OCI-LY1 (cell line): Measurements from ENCODE around the gene MAGEA11.

Source experiments
- H2AFZ ChIP-seq: fragments of 200-600 bp; sonication (generic), shearing (Covaris generic); 2 replicates; pipeline ENCODE4 v1.6.0; 2014; ENCODE audit warnings: antibody characterized with exemption, mild to moderate bottlenecking, low read length
- H3F3A ChIP-seq: fragments of 200-600 bp; sonication (generic), shearing (Covaris generic); 2 replicates; pipeline ENCODE4 v1.6.0; 2014; ENCODE audit warnings: mild to moderate bottlenecking, antibody characterized with exemption, low read length, moderate library complexity; ENCODE audit not compliant: insufficient read depth
- H3K27ac ChIP-seq: fragments of 200-600 bp; sonication (generic); 2 replicates; pipeline ENCODE4 v1.5.1; 2014; ENCODE audit warnings: low read length, mixed run types, mild to moderate bottlenecking, low read depth; ENCODE audit not compliant: poor library complexity, severe bottlenecking
- H3K27me3 ChIP-seq: fragments of 200-600 bp; sonication (generic); 2 replicates; pipeline ENCODE4 v1.6.0; 2014; ENCODE audit warnings: antibody characterized with exemption, mild to moderate bottlenecking, low read length, moderate library complexity; ENCODE audit not compliant: insufficient read depth
- H3K36me3 ChIP-seq: fragments of 200-600 bp; sonication (generic); 2 replicates; pipeline ENCODE4 v1.6.1; 2014; ENCODE audit warnings: mild to moderate bottlenecking, antibody characterized with exemption, low read length, moderate library complexity, mixed read lengths; ENCODE audit not compliant: insufficient read depth
- H3K4me1 ChIP-seq: fragments of 200-600 bp; sonication (generic); 2 replicates; pipeline ENCODE4 v1.5.1; 2014; ENCODE audit warnings: mild to moderate bottlenecking, low read length, moderate library complexity; ENCODE audit not compliant: insufficient read depth, severe bottlenecking
- H3K4me2 ChIP-seq: fragments of 200-600 bp; sonication (generic), shearing (Covaris generic); 2 replicates; pipeline ENCODE4 v1.6.1; 2014; ENCODE audit warnings: low read length
- H3K4me3 ChIP-seq: fragments of 200-600 bp; sonication (generic); 2 replicates; pipeline ENCODE4 v1.5.1; 2014; ENCODE audit warnings: low read length, low read depth, mild to moderate bottlenecking, mixed read lengths; ENCODE audit not compliant: poor library complexity, severe bottlenecking
- H3K79me2 ChIP-seq: fragments of 200-600 bp; shearing (Covaris generic); 2 replicates; pipeline ENCODE4 v1.6.1; 2016; ENCODE audit warnings: mixed run types, low read length, mixed read lengths; ENCODE audit not compliant: insufficient read depth
- H3K9ac ChIP-seq: fragments of 200-600 bp; sonication (generic), shearing (Covaris generic); 2 replicates; pipeline ENCODE4 v1.6.1; 2014; ENCODE audit warnings: mild to moderate bottlenecking, low read length, mixed read lengths
- H3K9me2 ChIP-seq: fragments of 200-600 bp; sonication (generic), shearing (Covaris generic); 2 replicates; pipeline ENCODE4 v1.6.1; 2014; ENCODE audit warnings: low read depth, mild to moderate bottlenecking, low read length, mixed read lengths
- H3K9me3 ChIP-seq: fragments of 200-600 bp; shearing (Covaris generic); 2 replicates; pipeline ENCODE4 v1.6.1; 2014; ENCODE audit warnings: low read length, mixed read lengths
- H4K20me1 ChIP-seq: fragments of 200-600 bp; sonication (generic), shearing (Covaris generic); 2 replicates; pipeline ENCODE4 v1.6.0; 2016; ENCODE audit warnings: mild to moderate bottlenecking, low read length; ENCODE audit not compliant: insufficient read depth
- EZH2 ChIP-seq: fragments of 200-600 bp; sonication (generic), shearing (Covaris generic); IDR thresholded peaks from 2 replicates; pipeline ENCODE4 v1.8.0; 2017; ENCODE audit warnings: borderline replicate concordance, mixed run types, mild to moderate bottlenecking, antibody characterized with exemption, low read length, moderate library complexity, mixed read lengths
- TF ChIP-seq, protein P1 (sequence below): fragments of 200-600 bp; sonication (generic), shearing (Covaris generic); IDR thresholded peaks from 2 replicates; pipeline ENCODE4 v1.5.1; 2017; ENCODE audit warnings: mild to moderate bottlenecking, antibody characterized with exemption, low read length, moderate library complexity, mixed read lengths

MAGEA11 gene

GRCh38 chrX:149707147-149707901 lies 4.5 kb upstream of the MAGEA11 start:
- H3K4me2 ChIP-seq, result no peak overlapping the region
- H3K4me3 ChIP-seq, result no peak overlapping the region
- H3K79me2 ChIP-seq, result no peaks in the 10 kb centered on the region
- no peak overlapping the region for H3K27ac ChIP-seq
- H3K36me3 ChIP-seq, result no peaks in the 10 kb centered on the region
- H3K4me1 ChIP-seq, result no peaks in the 10 kb centered on the region
- H2AFZ ChIP-seq, result no peak overlapping the region
- no peaks in the 10 kb centered on the region for H3K27me3 ChIP-seq
- no peaks in the 10 kb centered on the region for H3K9me3 ChIP-seq
- no peaks in the 10 kb centered on the region for H3F3A ChIP-seq
- no peak overlapping the region for H3K9ac ChIP-seq
- no peak for TF ChIP-seq EZH2
- TF ChIP-seq, protein P1, sequence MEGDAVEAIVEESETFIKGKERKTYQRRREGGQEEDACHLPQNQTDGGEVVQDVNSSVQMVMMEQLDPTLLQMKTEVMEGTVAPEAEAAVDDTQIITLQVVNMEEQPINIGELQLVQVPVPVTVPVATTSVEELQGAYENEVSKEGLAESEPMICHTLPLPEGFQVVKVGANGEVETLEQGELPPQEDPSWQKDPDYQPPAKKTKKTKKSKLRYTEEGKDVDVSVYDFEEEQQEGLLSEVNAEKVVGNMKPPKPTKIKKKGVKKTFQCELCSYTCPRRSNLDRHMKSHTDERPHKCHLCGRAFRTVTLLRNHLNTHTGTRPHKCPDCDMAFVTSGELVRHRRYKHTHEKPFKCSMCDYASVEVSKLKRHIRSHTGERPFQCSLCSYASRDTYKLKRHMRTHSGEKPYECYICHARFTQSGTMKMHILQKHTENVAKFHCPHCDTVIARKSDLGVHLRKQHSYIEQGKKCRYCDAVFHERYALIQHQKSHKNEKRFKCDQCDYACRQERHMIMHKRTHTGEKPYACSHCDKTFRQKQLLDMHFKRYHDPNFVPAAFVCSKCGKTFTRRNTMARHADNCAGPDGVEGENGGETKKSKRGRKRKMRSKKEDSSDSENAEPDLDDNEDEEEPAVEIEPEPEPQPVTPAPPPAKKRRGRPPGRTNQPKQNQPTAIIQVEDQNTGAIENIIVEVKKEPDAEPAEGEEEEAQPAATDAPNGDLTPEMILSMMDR, result no peak
- no peaks in the 10 kb centered on the region for H4K20me1 ChIP-seq
- no peaks in the 10 kb centered on the region for H3K9me2 ChIP-seq

GRCh38 chrX:149712831-149713230 lies 971 bp downstream of the MAGEA11 start:
- H3K27me3 ChIP-seq, result no peaks in the 10 kb centered on the region
- no peak overlapping the region for H3K9ac ChIP-seq
- no peaks in the 10 kb centered on the region for H3F3A ChIP-seq
- H4K20me1 ChIP-seq, result no peaks in the 10 kb centered on the region
- H3K4me1 ChIP-seq, result no peaks in the 10 kb centered on the region
- no peak overlapping the region for H2AFZ ChIP-seq
- H3K4me3 ChIP-seq, result no peak overlapping the region
- no peak overlapping the region for H3K4me2 ChIP-seq
- H3K36me3 ChIP-seq, result no peaks in the 10 kb centered on the region
- no peak overlapping the region for H3K27ac ChIP-seq
- H3K9me3 ChIP-seq, result no peaks in the 10 kb centered on the region
- H3K9me2 ChIP-seq, result no peaks in the 10 kb centered on the region
- no peaks in the 10 kb centered on the region for H3K79me2 ChIP-seq
- TF ChIP-seq, protein P1, result no peak
- TF ChIP-seq EZH2, result no peak

DNA sequence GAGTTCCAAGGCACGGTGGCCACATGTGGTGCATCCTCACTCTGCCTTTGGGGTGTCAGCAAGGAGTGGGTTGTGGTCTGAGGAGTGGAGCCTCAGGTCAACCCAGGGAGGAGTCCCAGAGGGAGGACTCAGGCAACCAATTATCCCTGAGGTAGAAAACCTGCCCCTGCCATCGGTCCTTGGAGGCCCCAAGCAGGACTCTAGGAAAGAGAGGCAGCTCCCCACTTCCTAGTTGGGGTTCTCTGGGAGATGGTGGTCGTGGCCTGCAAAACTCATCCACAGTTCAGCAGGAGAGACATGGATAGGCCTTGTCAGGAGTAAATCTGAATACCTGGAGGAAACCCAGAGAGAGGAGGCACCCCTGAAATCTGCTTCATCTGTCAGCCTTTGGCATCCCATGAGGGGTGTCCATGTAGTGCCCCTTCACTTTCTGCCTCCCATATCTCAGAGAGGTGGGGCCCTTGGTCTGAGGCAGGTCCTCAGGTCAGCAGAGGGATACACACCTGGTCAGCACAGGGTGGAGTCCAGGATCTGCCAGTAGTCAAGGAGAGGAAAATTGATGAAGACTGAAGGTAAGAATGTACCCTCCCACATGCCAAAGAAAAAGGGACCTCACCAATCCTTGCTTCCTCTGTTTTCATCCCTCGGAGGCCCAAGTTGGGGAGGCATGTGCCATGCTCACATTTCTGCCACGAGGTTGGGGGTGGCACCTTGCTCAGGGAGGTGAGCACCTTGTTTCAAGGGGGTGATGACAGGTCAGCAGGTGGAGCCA lies 1.6 kb downstream of the MAGEA11 start:
- no peak overlapping the region for H3K4me2 ChIP-seq
- H3K9me2 ChIP-seq, result no peaks in the 10 kb centered on the region
- no peaks in the 10 kb centered on the region for H3K4me1 ChIP-seq
- no peak overlapping the region for H2AFZ ChIP-seq
- no peak for TF ChIP-seq EZH2
- TF ChIP-seq, protein P1, result no peak
- no peaks in the 10 kb centered on the region for H3K79me2 ChIP-seq
- no peaks in the 10 kb centered on the region for H4K20me1 ChIP-seq
- H3F3A ChIP-seq, result no peaks in the 10 kb centered on the region
- no peaks in the 10 kb centered on the region for H3K36me3 ChIP-seq
- no peak overlapping the region for H3K27ac ChIP-seq
- H3K9ac ChIP-seq, result no peak overlapping the region
- no peak overlapping the region for H3K4me3 ChIP-seq
- H3K9me3 ChIP-seq, result no peaks in the 10 kb centered on the region
- H3K27me3 ChIP-seq, result no peaks in the 10 kb centered on the region
